Prostate gland (tissue), 2 donors: Measurements from ENCODE around the gene TRIM15. TPM values are rescaled to one million over a fixed set of nuclear protein-coding genes. Genes with fewer than 3 reads are reported as not detected.
"Not testable (repeated sequence)": the region's sequence is repeated elsewhere in the genome, so short reads cannot be mapped to it uniquely, and the experiment has no call there.

Experiments
- DNase-seq: peaks from one replicate; pipeline ENCODE4 v3.0.0-alpha.2; 2019; ENCODE audit warnings: low spot score
- H3K27ac ChIP-seq, 2 donors: fragments of 200-600 bp; sonication (generic); 2 replicates each; pipeline ENCODE4 v1.5.1; 2017 to 2019
- H3K27me3 ChIP-seq: fragments of 200-600 bp; sonication (generic); replicated peaks from 2 replicates; pipeline ENCODE4 v1.5.1; 2019; ENCODE audit not compliant: insufficient read depth
- H3K36me3 ChIP-seq, 2 donors: fragments of 200-600 bp; sonication (generic); 1 replicate in 1 of 2; 2 replicates in 1 of 2; pipeline versions ENCODE4 v1.5.1 to v1.8.1; 2017 to 2019
- H3K4me1 ChIP-seq: fragments of 200-600 bp; sonication (generic); replicated peaks from 2 replicates; pipeline ENCODE4 v1.5.1; 2019
- H3K4me3 ChIP-seq, 2 donors: fragments of 200-600 bp; sonication (generic); 2 replicates each; pipeline ENCODE4 v1.5.1; 2017 to 2019
- H3K9me3 ChIP-seq: fragments of 200-600 bp; sonication (generic); 2 replicates; pipeline ENCODE4 v1.5.1; 2017
- POLR2A ChIP-seq: fragments of 450-650 bp; IDR thresholded peaks from one replicate; pipeline ENCODE4 v1.6.1; 2016; ENCODE audit warnings: antibody characterized with exemption, mild to moderate bottlenecking
- POLR2AphosphoS5 ChIP-seq: sonication (generic); formaldehyde crosslinking; IDR thresholded peaks from one replicate; pipeline ENCODE4 v1.6.1; 2017; ENCODE audit warnings: antibody characterized with exemption
- WGBS: methylation state at CpG from one replicate; pipeline ENCODE4 v1.1.5; 2018; 5-methylcytosine and 5-hydroxymethylcytosine counted together
- intact Hi-C: fragments of 100-400 bp; cut with DNase I; formaldehyde crosslinking; loops from one replicate; pipeline ENCODE4 v1.14.2; 2022
- total RNA-seq, 2 donors: library from RNA; depleted of rRNA; stranded (reverse); fragments of >200 nt; gene quantifications; one replicate each; pipeline ENCODE4 v1.1.0, GENCODE V29; 2016
- TF ChIP-seq, protein P1 (sequence below), 4 experiments: fragments of 200-600 bp in 2 of 4; fragments of 450-650 bp in 2 of 4; sonication (generic) in 2 of 4; IDR thresholded peaks; 1 replicate in 3 of 4; 2 replicates in 1 of 4; pipeline ENCODE4 v1.5.1; 2016 to 2019; ENCODE audit warnings: antibody characterized with exemption in 4 of 4, mild to moderate bottlenecking in 2 of 4, moderate library complexity in 2 of 4

The TRIM15 gene
- total RNA-seq, 2 donors from 2014 or later: not detected

DNA sequence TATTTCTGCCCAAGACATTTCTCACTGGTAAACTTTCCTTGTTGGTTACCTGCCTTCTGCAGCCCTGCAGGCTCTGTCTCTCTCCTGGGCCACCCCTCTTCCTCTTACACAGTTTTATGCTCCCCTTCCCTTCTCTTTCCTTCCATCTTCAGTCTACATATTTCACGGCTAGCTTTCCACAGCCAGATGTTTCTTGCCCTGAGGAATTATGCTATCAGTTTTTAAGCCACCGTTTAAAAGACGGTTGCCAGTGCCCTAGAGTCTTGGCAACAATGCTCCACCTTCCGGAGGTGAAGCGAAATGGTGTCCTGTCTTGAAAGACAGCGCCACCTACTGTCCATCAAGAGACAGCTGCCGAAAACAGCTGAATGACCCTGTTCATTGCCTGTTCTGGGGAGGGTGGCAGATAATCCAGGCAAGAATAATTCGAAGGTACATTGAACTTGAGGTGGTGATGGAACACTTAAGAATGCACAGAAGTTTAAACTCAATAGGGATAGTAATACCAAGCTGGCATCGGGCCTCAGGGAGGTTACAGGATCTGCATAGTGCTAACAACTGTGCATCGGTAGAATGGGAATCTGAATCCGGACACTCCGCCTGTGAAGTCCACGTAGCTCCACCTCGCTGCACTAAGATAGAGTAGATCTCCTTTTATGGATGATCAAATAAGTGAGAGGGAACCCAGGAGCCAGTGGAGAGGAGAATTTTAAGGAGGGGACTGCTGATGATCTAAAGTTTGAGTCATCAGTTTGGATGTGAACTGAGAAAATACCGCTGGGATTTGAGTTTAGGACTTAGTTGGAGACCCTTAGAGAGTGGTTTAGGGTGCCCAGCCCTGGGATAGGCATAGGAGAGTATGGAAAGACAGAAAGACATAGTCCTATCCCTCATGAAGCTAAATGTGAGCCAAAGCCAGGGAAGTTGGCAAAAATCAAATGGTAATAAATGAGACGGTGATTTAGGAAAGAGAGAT lies 32.2 kb upstream of the TRIM15 start:
- intact Hi-C loops: loop anchor here (2.0 kb wide), 1 partner anchor 28 kb away; no protein-coding TSS in a partner anchor

GRCh38 chr6:30131947-30132497 lies 31.3 kb upstream of the TRIM15 start:
- intact Hi-C loops: loop anchor here (2.0 kb wide), 1 partner anchor 29 kb away; no protein-coding TSS in a partner anchor
- 32% methylated on average over 2 of the region's 2 CpGs for WGBS
- no peak for DNase-seq
- Histone ChIP-seq H3K27ac (no peak overlapping the region), H3K27me3 (peaks cover 6% of the 10 kb centered on the region), H3K4me3 (no peak overlapping the region), H3K4me1 (no peaks in the 10 kb centered on the region), H3K9me3 (no peaks in the 10 kb centered on the region), H3K36me3 (no peaks in the 10 kb centered on the region)
- TF ChIP-seq POLR2AphosphoS5: no peak

More for the DNA sequence above, 32.2 kb upstream of the TRIM15 start:
- H3K4me3 ChIP-seq: no peak overlapping the region
- no peaks in the 10 kb centered on the region for H3K36me3 ChIP-seq
- peak; percentile 85 for DNase-seq
- peaks cover 6% of the 10 kb centered on the region for H3K27me3 ChIP-seq
- TF ChIP-seq POLR2AphosphoS5: peak; percentile 74
- TF ChIP-seq, protein P1, sequence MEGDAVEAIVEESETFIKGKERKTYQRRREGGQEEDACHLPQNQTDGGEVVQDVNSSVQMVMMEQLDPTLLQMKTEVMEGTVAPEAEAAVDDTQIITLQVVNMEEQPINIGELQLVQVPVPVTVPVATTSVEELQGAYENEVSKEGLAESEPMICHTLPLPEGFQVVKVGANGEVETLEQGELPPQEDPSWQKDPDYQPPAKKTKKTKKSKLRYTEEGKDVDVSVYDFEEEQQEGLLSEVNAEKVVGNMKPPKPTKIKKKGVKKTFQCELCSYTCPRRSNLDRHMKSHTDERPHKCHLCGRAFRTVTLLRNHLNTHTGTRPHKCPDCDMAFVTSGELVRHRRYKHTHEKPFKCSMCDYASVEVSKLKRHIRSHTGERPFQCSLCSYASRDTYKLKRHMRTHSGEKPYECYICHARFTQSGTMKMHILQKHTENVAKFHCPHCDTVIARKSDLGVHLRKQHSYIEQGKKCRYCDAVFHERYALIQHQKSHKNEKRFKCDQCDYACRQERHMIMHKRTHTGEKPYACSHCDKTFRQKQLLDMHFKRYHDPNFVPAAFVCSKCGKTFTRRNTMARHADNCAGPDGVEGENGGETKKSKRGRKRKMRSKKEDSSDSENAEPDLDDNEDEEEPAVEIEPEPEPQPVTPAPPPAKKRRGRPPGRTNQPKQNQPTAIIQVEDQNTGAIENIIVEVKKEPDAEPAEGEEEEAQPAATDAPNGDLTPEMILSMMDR (IDR thresholded peaks at IDR 0.05): peak; percentile 86 to 96 (median 94)
- TF ChIP-seq POLR2A: no peak
- WGBS: 24% methylated on average over 16 of the region's 16 CpGs
- no peaks in the 10 kb centered on the region for H3K9me3 ChIP-seq
- H3K27ac ChIP-seq: no peak overlapping the region
- H3K4me1 ChIP-seq: no peaks in the 10 kb centered on the region

DNA sequence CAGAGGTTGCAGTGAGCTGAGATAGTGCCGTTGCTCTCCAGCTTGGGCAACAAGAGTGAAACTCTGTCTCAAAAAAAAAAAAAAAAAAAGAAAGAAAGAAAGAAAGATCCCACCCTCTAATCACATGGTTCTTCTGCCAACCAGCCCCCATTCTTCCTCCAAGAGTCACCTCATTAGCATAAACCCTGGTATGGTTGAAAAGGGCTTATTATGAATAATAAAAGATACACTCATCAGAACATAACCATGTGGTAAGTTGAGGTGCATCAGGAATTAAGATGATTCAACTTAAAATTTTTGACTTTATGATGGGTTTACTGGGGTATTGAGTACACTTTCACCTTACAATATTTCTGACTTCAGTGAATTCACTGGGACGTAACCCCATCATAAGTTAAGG lies 28.2 kb upstream of the TRIM15 start:
- Histone ChIP-seq H3K4me3 (no peak overlapping the region), H3K4me1 (no peaks in the 10 kb centered on the region), H3K27ac (no peak overlapping the region), H3K9me3 (no peaks in the 10 kb centered on the region), H3K27me3 (no peaks in the 10 kb centered on the region), H3K36me3 (no peaks in the 10 kb centered on the region)
- intact Hi-C loops: no loop called here
- DNase-seq: no peak
- 89% methylated on average over 2 of the region's 2 CpGs for WGBS
- TF ChIP-seq POLR2AphosphoS5 (no peak), POLR2A (no peak)
- TF ChIP-seq, protein P1 (IDR thresholded peaks at IDR 0.05): no peak

DNA sequence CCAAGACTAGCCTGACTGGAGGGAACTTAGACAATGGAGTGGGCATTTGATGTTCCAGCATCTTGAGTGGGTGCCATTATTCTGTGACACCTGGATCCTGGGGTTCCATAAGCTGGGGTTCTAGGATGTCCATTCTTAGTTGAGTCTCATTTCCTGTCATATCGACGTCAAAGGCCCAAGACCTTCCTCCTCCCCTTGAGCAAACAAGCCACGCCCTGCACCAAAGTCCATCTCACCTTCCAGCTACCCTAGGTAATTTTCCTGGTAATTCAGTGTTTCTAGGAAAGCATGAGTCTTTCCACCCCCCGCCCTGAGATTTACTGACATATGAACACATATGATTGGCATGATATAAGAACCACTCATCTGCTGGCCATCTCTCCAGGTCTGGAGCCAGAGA lies 27.6 kb upstream of the TRIM15 start, which contains the start of gene TRIM40:
Gene TRIM40, plus strand, starts transcription at position 384 of the 400 bp plus-strand sequence. CDS start 897 bp downstream, outside the sequence.
- Histone ChIP-seq H3K27ac (no peak within 1 kb of the TSS), H3K4me3 (no peak within 1 kb of the TSS), H3K4me1 (no peaks in the 10 kb centered on the region), H3K9me3 (no peaks in the 10 kb centered on the region), H3K27me3 (no peaks in the 10 kb centered on the region), H3K36me3 (no peaks in the 10 kb centered on the region)
- TF ChIP-seq POLR2A (no peak), POLR2AphosphoS5 (no peak)
- TF ChIP-seq, protein P1 (IDR thresholded peaks at IDR 0.05): no peak
- intact Hi-C loops: no loop called here
- DNase-seq: no peak
- WGBS: 80% methylated on average over 4 of the region's 4 CpGs

DNA sequence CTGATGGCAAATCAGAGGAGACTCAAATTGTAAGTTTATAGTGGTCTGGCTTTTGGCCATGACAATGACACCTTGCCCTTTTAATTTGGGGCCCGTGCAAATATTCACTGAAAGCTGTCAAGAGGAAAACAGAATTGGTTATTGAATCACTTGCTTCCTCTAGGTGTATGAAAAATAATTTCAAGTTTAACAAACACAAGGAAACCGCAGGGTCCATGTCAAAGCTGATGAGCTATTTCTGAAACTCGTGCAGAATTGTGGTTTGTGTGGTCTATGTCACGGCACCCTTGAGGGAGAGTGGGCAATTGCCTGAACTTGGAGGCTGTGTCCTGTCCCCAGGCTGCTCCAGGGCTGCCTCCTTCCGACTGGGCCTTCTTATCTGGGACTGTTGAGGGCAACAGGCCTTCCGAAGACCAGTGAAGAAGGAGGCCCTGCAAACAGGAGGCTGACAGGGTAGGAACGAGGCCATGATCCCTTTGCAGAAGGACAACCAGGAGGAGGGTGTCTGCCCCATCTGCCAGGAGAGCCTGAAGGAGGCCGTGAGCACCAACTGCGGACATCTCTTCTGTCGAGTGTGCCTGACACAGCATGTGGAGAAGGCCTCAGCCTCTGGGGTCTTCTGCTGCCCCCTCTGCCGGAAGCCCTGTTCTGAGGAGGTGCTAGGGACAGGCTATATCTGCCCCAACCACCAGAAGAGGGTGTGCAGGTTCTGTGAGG lies 26.6 kb upstream of the TRIM15 start:
- H3K4me1 ChIP-seq: no peaks in the 10 kb centered on the region
- H3K27ac ChIP-seq: no peak overlapping the region
- WGBS: 83% methylated on average over 11 of the region's 11 CpGs
- H3K36me3 ChIP-seq: no peaks in the 10 kb centered on the region
- no peak for DNase-seq
- H3K9me3 ChIP-seq: no peaks in the 10 kb centered on the region
- no peak overlapping the region for H3K4me3 ChIP-seq
- TF ChIP-seq, protein P1 (IDR thresholded peaks at IDR 0.05): no peak
- TF ChIP-seq POLR2A: no peak
- TF ChIP-seq POLR2AphosphoS5: no peak
- no peaks in the 10 kb centered on the region for H3K27me3 ChIP-seq
- intact Hi-C loops: no loop called here

DNA sequence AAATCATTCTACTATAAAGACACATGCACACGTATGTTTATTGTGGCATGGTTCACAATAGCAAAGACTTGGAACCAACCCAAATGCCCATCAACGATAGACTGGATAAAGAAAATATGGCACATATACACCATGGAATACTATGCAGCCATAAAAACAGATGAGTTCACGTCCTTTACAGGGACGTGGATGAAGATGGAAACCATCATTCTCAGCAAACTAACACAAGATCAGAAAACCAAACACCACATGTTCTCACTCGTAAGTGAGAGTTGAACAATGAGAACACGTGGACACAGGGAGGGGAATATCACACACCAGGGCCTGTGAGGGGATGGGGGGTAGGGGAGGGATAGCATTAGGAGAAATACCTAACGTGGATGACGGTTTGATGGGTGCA lies 23.1 kb upstream of the TRIM15 start:
- H3K4me1 ChIP-seq, H3K9me3 ChIP-seq, H3K27ac ChIP-seq, DNase-seq, H3K27me3 ChIP-seq, H3K4me3 ChIP-seq, intact Hi-C loops, H3K36me3 ChIP-seq: not testable (repeated sequence)
- WGBS: 84% methylated on average over 8 of the region's 8 CpGs
